GM12892 (cell line): Measurements from ENCODE around the gene BPIFA2. TPM values are rescaled to one million over a fixed set of nuclear protein-coding genes. Genes with fewer than 3 reads are reported as not detected.
"Not testable (repeated sequence)": the region's sequence is repeated elsewhere in the genome, so short reads cannot be mapped to it uniquely, and the experiment has no call there.

Source experiments
- DNase-seq: peaks from one replicate; pipeline ENCODE4 v3.0.0; 2011; ENCODE audit not compliant: insufficient read length
- FAIRE-seq: peaks from 2 replicates; lab custom pipeline; 2011; peaks lifted over from hg19 to GRCh38; lab: Jason Lieb, UNC
- POLR2A ChIP-seq: IDR thresholded peaks from 2 replicates; pipeline ENCODE4 v1.6.1; 2011; ENCODE audit warnings: low read depth, low read length, control low read depth
- POLR2AphosphoS5 ChIP-seq: IDR thresholded peaks from 2 replicates; pipeline ENCODE4 v1.6.1; 2011; ENCODE audit warnings: low read depth, low read length, control low read depth
- TAF1 ChIP-seq: IDR thresholded peaks from 2 replicates; pipeline ENCODE4 v1.6.1; 2011; ENCODE audit warnings: low read depth, mild to moderate bottlenecking, control low read depth, low read length, borderline replicate concordance
- polyA plus RNA-seq: library from polyadenylated mRNA; unstranded; fragments of >200 nt; gene quantifications from one replicate; pipeline ENCODE4 v1.2.1, GENCODE V29; 2012; ENCODE audit warnings: missing spikeins, inconsistent platforms; ENCODE audit not compliant: missing spikeins

The BPIFA2 gene, protein sequence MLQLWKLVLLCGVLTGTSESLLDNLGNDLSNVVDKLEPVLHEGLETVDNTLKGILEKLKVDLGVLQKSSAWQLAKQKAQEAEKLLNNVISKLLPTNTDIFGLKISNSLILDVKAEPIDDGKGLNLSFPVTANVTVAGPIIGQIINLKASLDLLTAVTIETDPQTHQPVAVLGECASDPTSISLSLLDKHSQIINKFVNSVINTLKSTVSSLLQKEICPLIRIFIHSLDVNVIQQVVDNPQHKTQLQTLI
- polyA plus RNA-seq: not detected

DNA sequence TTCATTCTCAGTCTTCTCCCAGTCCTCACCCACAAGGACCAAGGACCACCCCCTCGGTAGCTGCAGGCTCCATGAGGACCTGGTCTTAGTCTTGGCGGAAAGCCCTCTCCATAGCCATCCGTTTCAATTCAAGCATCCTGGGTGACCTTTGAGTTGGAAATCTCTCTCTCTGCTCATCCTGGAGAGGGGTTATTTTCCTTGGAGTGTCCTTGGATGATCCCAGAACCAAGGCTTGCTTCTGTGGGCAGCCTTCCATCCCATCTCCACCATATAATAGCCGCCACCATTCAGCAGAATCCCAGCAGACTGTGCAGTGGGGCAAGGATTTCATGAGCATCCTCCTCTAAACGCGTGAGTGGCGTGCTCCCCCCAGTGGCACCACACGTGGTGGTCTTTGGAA is at the start of gene BPIFA2:
TSS of gene BPIFA2 (plus strand) at position 301 of the 400 bp plus-strand sequence. CDS start 987 bp downstream, outside the sequence.
- FAIRE-seq (no peak), DNase-seq (no peak)
- TF ChIP-seq TAF1 (no peak), POLR2AphosphoS5 (no peak), POLR2A (no peak)

DNA sequence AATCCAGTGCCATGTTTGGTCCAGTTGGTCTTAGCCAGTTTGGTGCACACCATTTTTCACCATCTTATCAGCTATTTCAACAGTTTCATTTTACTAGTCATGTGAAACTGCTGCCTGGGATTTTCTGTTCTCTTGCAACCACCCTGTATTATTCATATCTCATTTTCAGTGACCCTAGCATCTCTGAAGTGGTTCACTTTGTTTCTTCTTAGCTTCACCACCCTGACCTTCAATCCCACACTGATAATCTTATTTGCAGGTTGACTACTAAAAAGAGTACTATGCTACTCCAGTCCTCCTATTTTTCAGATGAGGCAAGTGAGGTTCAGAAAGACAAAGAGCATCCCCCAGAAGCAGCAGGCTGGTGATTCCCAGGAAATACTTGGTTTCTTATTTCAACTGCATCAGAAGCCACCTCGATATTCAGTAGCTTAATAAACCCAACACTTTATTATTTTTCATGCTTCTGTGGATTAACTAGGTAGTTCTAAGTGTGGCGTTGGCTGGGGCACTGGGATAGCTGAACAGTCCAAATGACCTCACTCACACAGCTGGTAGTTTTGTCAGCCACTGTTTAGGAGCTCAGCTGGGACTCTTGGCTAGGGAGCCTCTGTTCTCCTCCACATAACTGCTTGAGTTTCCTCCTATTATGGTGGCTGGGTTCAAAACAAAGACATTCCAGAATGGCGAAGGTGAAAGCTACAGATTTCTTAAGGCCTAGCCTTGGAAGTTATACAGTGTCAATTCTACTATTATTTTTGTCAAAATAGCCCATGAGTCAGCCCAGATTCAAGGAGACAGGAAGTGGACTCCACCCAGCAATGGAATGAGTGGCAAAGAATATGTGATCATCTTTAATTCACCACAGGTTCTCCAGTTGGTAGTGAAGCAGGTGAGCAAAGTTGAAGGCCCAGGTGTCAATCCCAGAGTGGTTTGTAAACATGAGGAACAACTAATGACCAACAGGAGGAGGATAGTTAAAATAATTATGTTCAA is 47.9 kb upstream of the BPIFA2 start:
- TF ChIP-seq POLR2A (no peak), TAF1 (no peak), POLR2AphosphoS5 (no peak)
- DNase-seq: no peak
- no peak for FAIRE-seq

DNA sequence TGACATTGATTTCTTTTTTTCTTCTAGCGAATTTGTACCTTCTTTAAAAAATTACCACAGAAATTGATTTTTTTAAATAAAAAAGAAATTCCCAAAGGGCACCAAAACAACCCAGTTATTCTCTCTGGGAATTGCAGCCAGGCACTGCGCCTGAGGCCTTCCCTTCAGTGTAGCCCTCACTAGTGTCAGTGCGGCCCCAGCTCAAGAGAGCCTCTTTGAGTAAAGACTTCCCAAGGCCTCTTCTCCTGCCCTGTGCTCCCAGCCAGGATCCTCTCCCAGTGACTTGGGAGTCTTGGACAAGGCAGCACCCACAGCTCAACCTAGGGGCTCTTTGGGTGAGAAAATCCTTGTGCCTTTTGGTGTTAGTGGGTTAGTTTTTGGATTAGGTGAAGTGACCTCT is 47.0 kb upstream of the BPIFA2 start:
- FAIRE-seq (no peak), DNase-seq (no peak)
- TF ChIP-seq POLR2AphosphoS5 (no peak), POLR2A (no peak), TAF1 (no peak)

DNA sequence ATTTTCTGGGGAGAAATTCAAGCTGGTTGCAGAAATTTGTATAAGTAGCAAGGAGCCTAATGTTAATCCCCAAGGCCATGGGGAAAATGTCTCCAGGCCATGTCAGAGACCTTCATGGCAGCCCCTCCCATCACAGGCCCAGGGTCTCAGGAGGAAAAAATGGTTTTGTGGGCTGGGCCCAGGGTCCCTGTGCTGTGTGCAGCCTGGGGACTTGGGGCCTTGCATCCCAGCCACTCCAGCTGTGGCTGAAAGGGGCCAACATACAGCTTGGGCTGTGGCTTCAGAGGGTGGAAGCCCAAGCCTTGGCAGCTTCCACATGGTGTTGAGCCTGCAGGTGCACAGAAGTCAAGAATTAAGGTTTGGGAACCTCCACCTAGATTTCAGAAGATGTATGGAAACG is 45.7 kb upstream of the BPIFA2 start:
- FAIRE-seq, DNase-seq: not testable (repeated sequence)

DNA sequence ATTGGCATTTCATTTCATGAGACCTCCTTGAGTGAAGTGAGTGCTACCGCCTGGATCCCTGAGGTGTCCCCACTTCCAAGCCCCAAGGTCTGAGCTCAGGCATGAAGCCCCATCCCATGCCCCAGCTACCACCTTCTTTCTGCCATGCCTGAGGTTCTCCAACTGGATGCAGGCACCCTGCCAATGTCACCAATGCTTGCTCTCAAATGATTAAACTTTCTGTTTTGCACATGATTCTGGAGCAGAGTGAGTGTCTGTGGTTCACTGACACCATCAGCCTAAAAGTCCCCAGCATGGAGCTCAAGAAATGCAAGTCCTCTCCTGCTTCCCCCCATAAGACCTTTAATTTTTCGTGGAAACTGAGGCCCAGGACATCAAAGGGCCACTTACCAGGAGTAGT is 43.7 kb upstream of the BPIFA2 start:
- FAIRE-seq: no peak
- no peak for DNase-seq
- TF ChIP-seq POLR2AphosphoS5: no peak
- no peak for TF ChIP-seq TAF1
- no peak for TF ChIP-seq POLR2A

DNA sequence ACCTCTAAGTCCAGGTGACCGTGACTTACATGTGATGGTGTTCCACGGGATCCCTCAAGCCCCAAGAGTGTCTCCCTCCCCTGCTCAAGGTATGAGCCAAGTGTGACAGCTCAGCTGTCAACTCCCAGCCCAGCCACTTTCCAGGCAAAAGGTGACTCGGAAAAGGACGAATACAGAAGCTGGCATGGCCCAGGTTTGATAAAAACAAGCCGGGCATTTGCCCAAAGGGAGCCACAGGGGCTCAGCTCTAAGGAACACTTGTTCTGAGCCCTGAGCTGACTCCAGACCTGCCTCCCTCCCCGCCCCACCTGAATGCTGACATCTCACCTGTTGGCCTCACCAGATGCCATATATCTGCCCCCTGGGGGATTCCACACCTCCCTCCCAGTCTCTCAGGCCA is 43.0 kb upstream of the BPIFA2 start:
- no peak for TF ChIP-seq POLR2AphosphoS5
- TF ChIP-seq POLR2A: no peak
- no peak for TF ChIP-seq TAF1
- no peak for FAIRE-seq
- DNase-seq: no peak

DNA sequence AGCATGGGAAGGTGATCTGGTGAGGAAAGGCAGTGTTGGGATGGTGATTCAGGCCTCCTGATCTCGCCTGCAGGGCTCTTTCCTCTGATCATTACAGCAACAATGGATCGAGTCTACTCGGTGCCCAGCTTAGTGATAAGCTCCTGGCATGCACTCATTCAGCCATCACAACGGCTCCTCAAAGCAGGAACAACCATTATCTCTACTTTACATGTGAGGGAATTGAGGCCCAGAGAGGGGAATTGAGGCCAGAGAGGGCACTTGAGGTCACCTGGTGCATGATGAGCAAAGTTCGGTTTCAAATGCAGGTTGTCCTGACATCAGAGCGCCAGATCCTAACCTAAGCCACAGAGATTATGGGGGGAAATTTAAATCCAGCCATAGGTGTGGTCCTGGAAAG is 42.0 kb upstream of the BPIFA2 start:
- TF ChIP-seq POLR2AphosphoS5: no peak
- no peak for TF ChIP-seq TAF1
- TF ChIP-seq POLR2A: no peak
- DNase-seq (no peak), FAIRE-seq (no peak)

DNA sequence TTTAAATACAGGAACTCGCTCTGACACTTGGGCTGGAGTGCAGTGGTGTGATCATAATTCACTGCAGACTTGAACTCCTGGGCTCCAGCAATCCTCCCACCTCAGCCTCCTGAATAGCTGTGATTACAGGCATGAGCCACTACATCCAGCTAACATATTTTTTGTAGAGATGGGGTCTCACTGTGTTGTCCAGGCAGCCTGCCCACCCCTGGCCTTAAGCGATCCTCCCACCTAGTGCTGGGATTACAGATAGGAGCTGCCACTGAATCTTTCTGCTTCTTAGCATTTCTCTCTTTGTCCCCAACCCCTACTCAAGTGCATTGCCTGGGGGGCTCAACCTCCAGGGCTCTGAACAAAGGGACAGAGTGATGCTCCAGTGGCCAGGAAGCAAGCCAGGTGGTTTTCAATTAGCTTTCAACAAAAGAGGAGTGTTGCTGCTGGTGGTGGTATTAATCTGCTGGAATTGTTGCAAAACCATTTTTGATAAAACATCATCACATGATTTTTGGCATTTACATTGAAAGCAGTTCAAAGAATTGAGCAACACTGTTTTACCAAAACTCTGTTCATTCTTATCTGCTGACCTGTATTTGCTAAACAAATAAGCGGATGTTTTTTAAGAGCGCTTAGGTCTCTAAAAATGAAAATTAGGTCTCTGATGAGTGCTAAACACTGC is 40.4 kb upstream of the BPIFA2 start:
- no peak for FAIRE-seq
- TF ChIP-seq TAF1: no peak
- no peak for TF ChIP-seq POLR2AphosphoS5
- TF ChIP-seq POLR2A: no peak
- DNase-seq: no peak

DNA sequence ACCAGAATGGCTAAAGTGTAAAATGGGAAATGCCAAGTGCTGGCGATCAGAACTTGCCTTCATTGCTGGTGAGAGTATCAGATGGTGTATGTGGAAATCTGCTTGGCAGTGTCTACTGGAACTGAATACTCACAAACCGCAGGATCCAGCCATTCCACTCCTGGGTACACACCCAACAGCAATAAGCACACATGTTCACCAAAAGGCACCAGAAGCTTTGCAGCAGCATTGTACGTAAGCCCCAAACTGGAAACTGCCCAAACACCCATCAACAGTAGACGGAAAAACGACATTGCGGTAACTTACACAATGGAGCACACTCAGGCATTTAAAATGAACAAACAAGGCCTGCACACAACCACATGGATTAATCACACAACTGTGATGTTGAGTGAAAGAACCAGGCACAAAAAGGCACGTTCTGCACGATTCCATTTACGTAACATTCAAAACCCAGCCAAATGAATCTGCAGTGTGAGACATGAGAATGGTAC is 37.3 kb upstream of the BPIFA2 start:
- DNase-seq: no peak
- TF ChIP-seq TAF1 (no peak), POLR2AphosphoS5 (no peak), POLR2A (no peak)
- FAIRE-seq: no peak

DNA sequence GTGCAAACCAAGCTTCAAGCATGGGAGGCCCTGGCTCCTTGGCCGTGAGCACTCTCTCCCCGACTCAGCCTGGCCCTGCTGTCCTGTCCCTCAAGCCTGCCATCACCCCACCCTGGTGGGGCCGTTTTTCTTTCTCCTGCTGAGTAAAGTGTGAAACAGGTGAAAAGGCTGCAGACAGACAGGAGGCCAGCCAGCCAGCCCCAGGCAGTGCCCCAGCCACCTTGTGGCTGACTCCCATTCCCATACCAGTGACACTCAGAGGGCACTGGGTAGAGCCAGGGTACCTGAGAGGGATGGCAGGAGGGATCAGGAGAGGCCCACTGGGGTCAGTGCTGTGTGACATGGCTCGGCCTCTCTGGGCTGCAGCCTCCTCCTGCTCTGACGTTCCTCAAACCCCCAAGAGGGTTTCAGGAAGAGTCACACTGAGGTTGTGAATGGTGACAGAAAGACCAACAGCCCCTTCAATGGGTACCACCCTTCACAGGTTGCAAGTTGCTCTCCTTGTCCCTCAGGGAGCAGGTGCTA is 35.9 kb upstream of the BPIFA2 start:
- DNase-seq (no peak), FAIRE-seq (no peak)
- TF ChIP-seq POLR2AphosphoS5 (no peak), POLR2A (no peak), TAF1 (no peak)
